Measurements from ENCODE around the gene UBL5. TPM values are rescaled to one million over a fixed set of nuclear protein-coding genes. Genes with fewer than 3 reads are reported as not detected.
"Not testable (repeated sequence)": the region's sequence is repeated elsewhere in the genome, so short reads cannot be mapped to it uniquely, and the experiment has no call there.

The UBL5 gene
- total RNA-seq, 1 experiment from 2014 or later, result 233 TPM

DNA sequence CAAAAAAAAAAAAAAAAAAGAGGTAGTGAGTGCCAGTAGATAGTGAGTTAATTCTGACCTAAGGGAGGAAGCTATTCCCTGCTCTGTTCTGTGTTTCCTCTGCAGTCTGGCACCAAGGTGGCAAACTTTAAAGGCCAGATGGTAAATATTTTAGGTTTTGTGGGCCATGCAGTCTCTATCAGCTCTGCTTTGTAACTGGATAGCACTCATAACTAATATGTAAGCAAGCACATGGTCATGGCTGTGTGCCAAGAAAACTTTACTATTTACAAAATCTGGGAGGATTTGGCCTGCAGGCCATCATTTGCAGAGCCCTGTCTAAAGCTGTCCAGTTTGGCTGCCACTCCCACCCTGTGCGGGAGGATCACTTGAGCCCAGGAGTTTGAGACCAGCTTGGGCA lies 11.7 kb downstream of the UBL5 start:
- no peak for DNase-seq
- no peak overlapping the region for H3K4me3 Mint-ChIP-seq (ENCODE audit: low read depth, unreplicated experiment)
- no peak overlapping the region for H3K27ac Mint-ChIP-seq (ENCODE audit: unreplicated experiment)
- intact Hi-C loops (cut with micrococcal nuclease; ENCODE audit: unreplicated experiment), result no loop called here
- H3K36me3 Mint-ChIP-seq (ENCODE audit: insufficient read depth, unreplicated experiment), result peaks cover 50% of the 10 kb centered on the region
- peaks cover 6% of the 10 kb centered on the region for H3K4me1 Mint-ChIP-seq (ENCODE audit: low read depth, unreplicated experiment)
- no TSS peak for BruUV-seq (replicated peaks)
- no peaks in the 10 kb centered on the region for H3K9me3 Mint-ChIP-seq (ENCODE audit: low read depth, unreplicated experiment)
- no peaks in the 10 kb centered on the region for H3K27me3 Mint-ChIP-seq (ENCODE audit: unreplicated experiment)
- no peak for TF ChIP-seq CTCF (IDR thresholded peaks at IDR 0.05; ENCODE audit: unreplicated experiment)
- CTCF ChIA-PET, result interaction anchor here (0.9 kb wide), 1 partner anchor 498 kb away, joined by 3 read pairs; no protein-coding TSS in a partner anchor

GRCh38 chr19:9842834-9843625 lies 15.3 kb downstream of the UBL5 start:
- DNase-seq, result no peak
- Mint-ChIP-seq H3K4me1 (ENCODE audit: low read depth, unreplicated experiment) (no peaks in the 10 kb centered on the region), H3K27ac (ENCODE audit: unreplicated experiment) (no peak overlapping the region), H3K36me3 (ENCODE audit: insufficient read depth, unreplicated experiment) (peaks cover 41% of the 10 kb centered on the region), H3K4me3 (ENCODE audit: low read depth, unreplicated experiment) (no peak overlapping the region), H3K27me3 (ENCODE audit: unreplicated experiment) (no peaks in the 10 kb centered on the region), H3K9me3 (ENCODE audit: low read depth, unreplicated experiment) (no peaks in the 10 kb centered on the region)
- CTCF ChIA-PET, result no interaction called here
- intact Hi-C loops (cut with micrococcal nuclease; ENCODE audit: unreplicated experiment), result no loop called here
- no TSS peak for BruUV-seq (replicated peaks)
- no peak for TF ChIP-seq CTCF (IDR thresholded peaks at IDR 0.05; ENCODE audit: unreplicated experiment)

- BruUV-seq (replicated peaks); H3K4me1 Mint-ChIP-seq (ENCODE audit: low read depth, unreplicated experiment); H3K9me3 Mint-ChIP-seq (ENCODE audit: low read depth, unreplicated experiment); H3K27ac Mint-ChIP-seq (ENCODE audit: unreplicated experiment); intact Hi-C loops (cut with micrococcal nuclease; ENCODE audit: unreplicated experiment); CTCF ChIA-PET; DNase-seq; H3K4me3 Mint-ChIP-seq (ENCODE audit: low read depth, unreplicated experiment); H3K27me3 Mint-ChIP-seq (ENCODE audit: unreplicated experiment): not testable (repeated sequence)
- peaks cover 40% of the 10 kb centered on the region for H3K36me3 Mint-ChIP-seq (ENCODE audit: insufficient read depth, unreplicated experiment)
Observed at GRCh38 chr19:9843626-9844273, 16.0 kb downstream of the UBL5 start.

DNA sequence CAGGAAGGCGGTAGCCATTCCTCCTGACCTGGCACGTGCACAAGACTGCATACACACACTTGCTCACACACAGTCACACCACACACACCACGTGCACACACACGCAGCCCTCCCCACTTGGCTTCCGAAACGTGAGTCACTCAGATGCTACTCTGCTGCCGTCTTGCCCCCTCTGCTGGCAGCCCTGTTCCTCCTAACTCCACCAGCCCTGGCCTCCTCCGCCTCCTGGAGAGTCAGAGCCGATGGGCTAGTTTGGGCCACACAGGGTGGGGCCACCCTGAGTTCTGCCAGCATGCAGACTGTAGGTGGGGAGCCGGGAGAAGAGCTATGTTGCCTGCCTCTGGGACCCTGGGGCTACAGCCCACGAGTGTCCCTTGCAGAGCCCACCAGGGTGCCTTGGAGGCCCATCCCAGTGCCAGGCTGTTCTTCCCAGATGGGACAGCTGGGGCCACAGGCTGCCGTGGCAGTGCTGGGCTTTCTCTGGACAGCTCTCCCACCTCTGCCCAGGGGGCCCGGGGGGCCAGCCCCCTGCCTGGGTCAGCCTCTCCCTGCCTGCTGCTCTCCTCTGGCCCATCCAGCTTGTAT lies 19.5 kb downstream of the UBL5 start:
- BruUV-seq (replicated peaks), result no TSS peak
- no peaks in the 10 kb centered on the region for H3K4me1 Mint-ChIP-seq (ENCODE audit: low read depth, unreplicated experiment)
- CTCF ChIA-PET, result no interaction called here

More for the DNA sequence above, 19.5 kb downstream of the UBL5 start:
- Mint-ChIP-seq H3K27me3 (ENCODE audit: unreplicated experiment) (no peaks in the 10 kb centered on the region), H3K4me3 (ENCODE audit: low read depth, unreplicated experiment) (no peak overlapping the region), H3K36me3 (ENCODE audit: insufficient read depth, unreplicated experiment) (peaks cover 23% of the 10 kb centered on the region), H3K9me3 (ENCODE audit: low read depth, unreplicated experiment) (no peaks in the 10 kb centered on the region), H3K27ac (ENCODE audit: unreplicated experiment) (peak overlapping the region; percentile 35)
- intact Hi-C loops (cut with micrococcal nuclease; ENCODE audit: unreplicated experiment), result no loop called here
- peak; percentile 38 for TF ChIP-seq CTCF (IDR thresholded peaks at IDR 0.05; ENCODE audit: unreplicated experiment)
- peak; percentile 55 for DNase-seq
